Activated CD4-positive, alpha-beta T cell treated with anti-CD3 and anti-CD28 coated beads, Interleukin-10, Interleukin-2, amounts not matched to agents 100 ng/mL and 50 ng/mL, durations not matched to agents 16 hours and 8 hours (primary cell): ENCODE results near the gene PCNX1.
"Not testable (repeated sequence)": the region's sequence is repeated elsewhere in the genome, so short reads cannot be mapped to it uniquely, and the experiment has no call there.

ENCODE experiments used
- DNase-seq: peaks from one replicate; pipeline ENCODE4 v3.0.0-alpha.2; 2020

Gene PCNX1

DNA sequence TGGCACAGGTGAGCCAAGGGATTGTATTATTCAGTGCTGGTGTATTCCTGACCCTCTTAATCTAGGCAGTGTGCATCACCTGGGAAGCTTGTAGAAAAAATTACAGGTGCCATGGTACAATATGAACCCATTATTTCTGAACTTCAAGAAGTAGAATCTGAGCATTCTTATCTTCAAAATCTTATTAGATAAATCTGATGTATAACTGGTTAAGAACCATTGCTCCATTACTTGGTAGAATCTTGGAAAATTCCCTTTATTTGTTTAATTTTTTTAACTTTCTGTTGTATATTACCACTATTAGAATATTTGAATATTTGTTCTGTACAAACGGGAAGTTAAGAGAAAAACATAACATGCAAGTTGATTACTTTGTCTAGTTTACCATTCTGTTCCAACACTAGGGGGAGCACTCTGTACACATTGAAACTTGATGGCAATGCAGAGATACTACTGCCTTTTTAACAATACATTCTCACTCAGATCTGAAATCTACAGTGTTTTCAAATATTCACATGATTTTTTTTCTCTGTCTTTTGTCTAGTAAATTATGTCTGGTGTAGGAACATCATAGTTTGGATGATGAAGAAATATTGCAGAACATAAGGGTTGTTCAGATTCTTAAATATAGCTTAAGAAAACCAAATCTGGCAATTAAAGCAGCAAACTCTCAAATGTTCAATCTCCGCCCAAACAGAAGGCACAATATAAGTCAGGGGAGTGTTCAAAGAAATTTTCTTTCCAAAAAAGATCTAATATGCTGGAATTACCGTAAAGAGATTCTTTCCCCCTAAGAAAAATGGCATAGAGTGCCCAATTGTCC is 196.6 kb downstream of the PCNX1 start:
- DNase-seq = peak; percentile 68

DNA sequence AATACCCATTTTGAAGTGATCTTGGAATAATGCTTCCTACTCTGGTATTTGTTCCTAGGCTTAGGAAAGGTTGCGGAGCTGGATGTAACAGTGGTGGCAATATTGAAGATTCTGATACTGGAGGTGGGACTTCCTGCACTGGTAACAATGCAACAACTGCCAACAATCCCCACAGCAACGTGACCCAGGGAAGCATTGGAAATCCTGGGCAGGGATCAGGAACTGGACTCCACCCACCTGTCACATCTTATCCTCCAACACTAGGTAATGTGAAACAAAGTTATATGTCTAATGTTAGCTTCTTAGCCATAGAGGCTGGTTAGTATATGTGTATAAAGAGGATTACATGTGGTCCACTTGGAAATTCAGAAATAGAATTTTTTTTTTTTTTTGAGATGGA is 197.9 kb downstream of the PCNX1 start:
- no peak for DNase-seq

GRCh38 chr14:71107921-71108320 is 200.7 kb downstream of the PCNX1 start:
- DNase-seq = no peak

DNA sequence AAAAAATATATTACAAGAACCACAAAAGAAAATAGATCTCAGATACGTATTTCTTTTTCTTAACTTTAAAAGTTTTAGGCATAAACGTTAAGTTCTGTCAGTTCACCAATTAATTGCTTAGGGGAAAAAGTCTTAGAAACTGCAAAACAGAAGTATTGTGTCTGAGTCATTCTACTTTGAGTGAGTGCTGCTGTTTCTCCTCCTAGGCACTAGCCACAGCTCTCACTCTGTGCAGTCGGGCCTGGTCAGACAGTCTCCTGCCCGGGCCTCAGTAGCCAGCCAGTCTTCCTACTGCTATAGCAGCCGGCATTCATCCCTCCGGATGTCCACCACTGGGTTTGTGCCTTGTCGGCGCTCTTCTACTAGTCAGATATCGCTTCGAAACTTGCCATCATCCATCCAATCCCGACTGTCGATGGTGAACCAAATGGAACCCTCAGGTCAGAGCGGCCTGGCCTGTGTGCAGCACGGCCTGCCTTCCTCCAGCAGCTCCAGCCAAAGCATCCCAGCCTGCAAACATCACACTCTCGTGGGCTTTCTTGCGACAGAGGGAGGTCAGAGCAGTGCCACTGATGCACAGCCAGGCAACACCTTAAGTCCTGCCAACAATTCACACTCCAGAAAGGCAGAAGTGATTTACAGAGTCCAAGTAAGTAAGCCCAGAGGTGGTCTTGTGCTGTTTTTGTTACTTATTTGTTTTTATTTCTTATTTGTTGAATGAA is 201.3 kb downstream of the PCNX1 start:
- no peak for DNase-seq

DNA sequence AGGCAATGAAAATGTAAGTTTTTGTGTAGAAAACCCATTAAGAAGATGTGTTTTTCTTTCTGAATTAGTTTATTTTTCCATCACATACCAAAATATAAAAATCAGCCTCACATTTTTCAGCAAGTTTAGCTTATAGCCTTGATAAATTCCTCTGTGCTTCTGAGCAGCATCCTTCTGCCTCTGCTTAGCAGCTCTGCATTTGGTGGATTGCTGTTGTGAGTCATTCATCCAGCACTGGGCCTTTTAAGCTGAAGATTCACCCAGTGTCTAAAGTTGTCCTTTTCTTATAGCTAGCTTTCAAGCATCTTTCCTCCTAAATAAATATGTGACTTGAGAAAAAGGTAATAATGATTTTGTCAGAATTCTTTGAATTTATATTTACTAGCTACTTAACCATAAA is 206.1 kb downstream of the PCNX1 start:
- DNase-seq = no peak

- DNase-seq = no peak
Measured at GRCh38 chr14:71114565-71114964, 207.3 kb downstream of the PCNX1 start.

- no peak for DNase-seq
Measured at GRCh38 chr14:71115306-71115705, 208.0 kb downstream of the PCNX1 start.

DNA sequence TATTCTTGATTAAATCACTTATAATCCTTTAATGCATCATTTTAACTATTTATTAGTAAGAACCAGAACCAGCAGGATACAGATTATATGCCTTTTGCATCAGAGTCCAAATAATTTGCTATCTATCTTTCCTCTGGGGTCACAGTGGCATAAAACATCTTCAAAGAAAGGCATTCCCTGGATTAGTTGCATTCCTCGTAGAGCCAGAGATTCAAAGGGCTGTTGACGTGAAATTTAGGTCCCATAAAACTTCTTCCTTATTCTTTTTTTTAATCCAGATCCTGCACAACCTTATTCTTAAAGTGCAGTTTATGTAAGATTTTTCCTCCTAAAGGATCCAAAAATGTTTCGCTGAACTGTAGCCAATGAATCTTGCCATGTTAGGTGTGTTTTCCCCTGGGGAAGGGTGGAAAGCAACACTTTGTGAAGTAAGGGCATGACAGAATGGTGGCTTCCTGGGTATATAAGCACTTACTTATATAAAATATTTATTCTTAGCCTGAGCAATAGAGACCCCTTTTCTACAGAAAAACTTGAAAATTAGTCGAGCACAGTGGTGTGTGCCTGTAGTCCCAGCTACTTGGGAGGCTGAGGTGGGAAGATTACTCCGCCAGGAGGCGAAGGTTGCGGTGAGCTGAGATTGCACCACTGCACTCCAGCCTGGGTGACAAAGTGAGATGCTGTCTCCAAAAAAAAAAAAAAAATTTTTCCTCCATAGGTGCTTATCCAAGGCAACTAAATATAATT is 208.7 kb downstream of the PCNX1 start:
- no peak for DNase-seq

DNA sequence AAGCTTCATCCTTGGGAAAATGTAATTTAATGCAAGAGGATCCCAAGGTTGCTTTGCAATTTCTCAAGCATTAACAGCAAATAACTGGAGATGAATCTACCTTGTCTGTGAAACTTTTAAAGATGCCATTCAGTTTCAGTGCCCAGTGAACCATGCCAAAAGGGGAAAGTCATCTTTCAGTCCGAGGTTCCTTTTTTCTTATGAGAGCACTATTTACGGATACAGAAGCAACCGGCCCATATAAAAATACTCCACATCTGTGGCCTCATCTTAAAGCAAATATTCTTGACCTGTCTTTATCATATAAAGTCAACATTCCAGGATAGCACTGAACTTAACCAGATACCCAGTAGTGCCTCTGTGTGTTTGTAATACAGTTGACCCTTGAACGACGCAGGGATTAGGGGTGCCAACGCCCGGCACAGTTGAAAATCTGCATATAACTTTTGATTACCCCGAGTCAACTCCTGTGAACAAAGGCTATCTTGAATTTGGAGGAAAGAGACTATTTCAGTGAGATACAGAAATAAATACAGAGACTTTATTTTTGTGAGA is 209.4 kb downstream of the PCNX1 start:
- no peak for DNase-seq

- no peak for DNase-seq
Measured at GRCh38 chr14:71117839-71118743, 210.8 kb downstream of the PCNX1 start.

DNA sequence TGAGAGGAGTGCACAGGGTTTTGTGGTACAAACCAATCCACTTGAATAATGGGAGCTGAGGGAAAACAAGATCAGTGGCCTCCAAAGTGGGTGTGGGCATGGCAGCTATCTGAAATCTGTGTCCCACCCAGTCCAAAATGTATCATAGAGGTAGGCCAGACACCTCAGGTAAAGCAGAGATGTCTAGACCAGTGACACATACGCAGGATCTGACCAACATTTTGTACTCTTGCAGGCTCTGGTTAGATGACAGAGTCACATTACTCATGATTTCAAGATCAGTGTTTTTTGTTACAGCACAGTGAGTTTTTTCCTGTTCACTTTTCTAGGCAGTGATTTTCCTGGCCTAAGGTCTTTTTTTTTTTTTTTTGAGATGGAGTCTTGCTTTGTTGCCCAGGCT is 211.8 kb downstream of the PCNX1 start:
- DNase-seq = peak; percentile 27

DNA sequence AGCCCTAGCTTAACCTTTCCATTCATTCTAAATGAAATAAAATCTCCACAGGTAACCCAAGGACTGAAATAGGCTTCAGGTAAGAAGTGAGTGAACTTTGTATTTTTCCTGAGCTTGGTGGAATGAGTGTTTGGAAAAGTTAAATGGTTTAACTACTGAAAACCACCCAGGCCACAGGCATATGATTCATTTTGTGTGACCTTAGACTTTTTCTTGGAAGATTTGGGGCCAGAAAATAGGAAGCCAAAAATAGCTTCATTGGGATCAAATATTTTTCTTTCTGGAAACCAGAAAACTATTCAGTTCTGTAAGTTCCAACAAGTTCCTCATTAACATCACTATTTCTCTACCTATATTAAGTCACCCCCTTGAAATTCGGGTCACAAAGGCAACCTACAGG is 212.6 kb downstream of the PCNX1 start:
- no peak for DNase-seq

GRCh38 chr14:71121001-71121400 is 213.7 kb downstream of the PCNX1 start:
- no peak for DNase-seq

- no peak for DNase-seq
Measured at GRCh38 chr14:71121711-71122110, 214.5 kb downstream of the PCNX1 start.

GRCh38 chr14:71122866-71123565 is 215.8 kb downstream of the PCNX1 start:
- no peak for DNase-seq

- no peak for DNase-seq
Measured at GRCh38 chr14:71123579-71124135, 216.4 kb downstream of the PCNX1 start.

DNA sequence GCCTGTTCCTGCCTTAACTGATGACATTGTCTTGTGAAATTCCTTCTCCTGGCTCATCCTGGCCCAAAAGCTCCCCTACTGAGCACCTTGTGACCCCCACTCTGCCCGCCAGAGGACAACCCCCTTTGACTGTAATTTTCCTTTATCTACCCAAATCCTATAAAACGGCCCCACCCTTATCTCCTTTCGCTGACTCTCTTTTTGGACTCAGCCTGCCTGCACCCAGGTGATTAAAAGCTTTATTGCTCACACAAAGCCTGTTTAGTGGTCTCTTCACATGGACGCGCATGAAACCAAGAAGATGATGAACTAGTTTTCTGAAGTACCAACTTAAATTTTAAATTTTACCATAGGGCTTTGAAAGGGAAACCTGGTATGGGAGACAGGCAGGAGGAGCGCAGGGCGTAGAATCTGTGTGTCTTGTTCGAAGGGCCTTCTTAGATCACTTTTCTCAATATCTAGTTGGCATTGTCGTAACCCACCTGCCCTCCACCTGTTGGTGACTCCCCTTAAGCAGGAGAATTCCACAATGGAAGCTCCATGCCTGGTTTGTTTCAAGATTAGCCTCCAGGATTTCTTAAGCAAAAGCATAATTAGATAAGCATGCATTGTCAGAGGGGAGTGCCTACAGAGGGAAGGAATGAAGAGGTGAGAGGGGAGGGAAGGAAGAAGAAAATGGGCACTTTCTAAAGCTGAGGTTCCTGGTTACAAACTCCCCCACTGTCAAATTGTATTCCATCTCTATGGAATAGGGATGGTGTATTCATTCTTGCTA is 222.6 kb downstream of the PCNX1 start:
- not testable (repeated sequence) for DNase-seq

DNA sequence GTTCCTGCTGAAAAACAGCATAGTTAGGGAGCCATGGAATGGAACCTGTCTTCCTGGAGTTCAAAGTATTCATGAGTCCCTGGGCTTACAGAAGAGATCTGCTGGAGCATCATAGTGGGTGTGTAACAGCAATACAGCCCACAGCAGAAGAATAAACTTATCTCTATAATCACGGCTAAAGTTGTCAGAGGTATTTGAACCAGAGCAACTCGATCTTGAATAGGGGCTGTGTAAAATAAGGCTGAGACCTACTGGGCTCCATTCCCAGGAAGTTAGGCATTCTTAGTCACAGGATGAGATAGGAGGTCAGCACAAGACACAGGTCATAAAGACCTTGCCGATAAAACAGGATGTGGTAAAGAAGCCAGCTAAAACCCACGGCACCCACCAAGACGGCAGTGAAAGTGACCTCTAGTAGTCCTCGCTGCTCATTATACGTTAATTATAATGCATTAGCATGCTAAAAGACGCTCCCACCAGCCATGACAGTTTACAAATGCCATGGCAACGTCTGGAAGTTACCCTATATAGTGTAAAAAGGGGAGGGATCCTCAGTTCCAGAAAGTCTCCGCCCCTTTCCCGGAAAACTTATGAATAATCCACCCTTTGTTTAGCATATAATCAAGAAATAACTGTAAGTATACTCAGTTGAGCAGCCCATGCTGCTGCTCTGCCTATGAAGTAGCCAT is 223.4 kb downstream of the PCNX1 start:
- peak; percentile 33 for DNase-seq

GRCh38 chr14:71133296-71133695 is 226.0 kb downstream of the PCNX1 start:
- no peak for DNase-seq

DNA sequence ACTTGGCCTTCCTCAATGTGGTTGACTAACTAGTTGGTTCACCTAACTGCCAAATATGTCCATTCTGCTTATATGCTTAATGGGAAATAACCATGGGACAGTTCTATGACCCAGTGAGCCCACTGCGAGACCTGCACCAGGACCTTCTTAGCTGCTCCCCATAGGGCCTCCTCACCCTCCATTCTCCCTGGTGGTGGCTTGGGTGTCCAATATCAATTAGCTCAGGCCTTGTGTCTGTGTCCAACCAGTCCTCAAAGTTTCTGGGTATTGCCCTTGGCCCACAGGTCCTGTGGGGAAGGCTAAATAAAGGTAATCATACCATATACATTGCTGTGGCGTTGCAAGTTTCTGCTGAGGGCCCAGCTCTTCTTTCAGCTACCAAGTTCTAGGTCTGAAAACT is 228.2 kb downstream of the PCNX1 start:
- DNase-seq = no peak
